ENCODE results near the gene SCARF1.

- TF ChIP-seq CTCF (conservative IDR thresholded peaks at IDR 0.05; ENCODE audit: low read length): no peak
- TF ChIP-seq EZH2phosphoT487 (IDR thresholded peaks at IDR 0.05; ENCODE audit: borderline replicate concordance, low read depth, low read length): no peak
Observed at GRCh38 chr17:1635675-1636465, 9.7 kb downstream of the SCARF1 start.

Data from OCI-LY7 (cell line).